Stimulated activated CD4-positive, alpha-beta T cell treated with anti-CD3 and anti-CD28 coated beads, Interleukin-15, amount 100 ng/mL, for 48 hours (primary cell): ENCODE results near the gene GNAI2.
"Not testable (repeated sequence)": the region's sequence is repeated elsewhere in the genome, so short reads cannot be mapped to it uniquely, and the experiment has no call there.

ENCODE experiments used
- DNase-seq, 2 donors: peaks; one replicate each; pipeline ENCODE4 v3.0.0-alpha.2; 2020; ENCODE audit warnings: low read depth in 2 of 2

GNAI2 gene

GRCh38 chr3:50226888-50227389, 9.1 kb upstream of the GNAI2 start:
- DNase-seq = no peak

- peak; percentile 75 to 85 for DNase-seq
These were observed 8.4 kb upstream of the GNAI2 start for GRCh38 chr3:50227390-50228183.

- DNase-seq = not testable (repeated sequence)
These were observed 7.7 kb upstream of the GNAI2 start for GRCh38 chr3:50228184-50228763.

- no peak for DNase-seq
These were observed 6.5 kb upstream of the GNAI2 start for GRCh38 chr3:50229490-50229889.

GRCh38 chr3:50230104-50230793, 5.8 kb upstream of the GNAI2 start:
- DNase-seq = no peak

- DNase-seq = no peak
These were observed 5.2 kb upstream of the GNAI2 start for GRCh38 chr3:50230794-50231125.

- no peak for DNase-seq
These were observed 4.4 kb upstream of the GNAI2 start for GRCh38 chr3:50231581-50231980.

GRCh38 chr3:50232303-50232702, 3.7 kb upstream of the GNAI2 start:
- DNase-seq = no peak

- no peak for DNase-seq
These were observed 2.8 kb upstream of the GNAI2 start for GRCh38 chr3:50233176-50233575.

- DNase-seq = no peak
These were observed 604 bp downstream of the GNAI2 start for GRCh38 chr3:50236484-50237132.

GRCh38 chr3:50237133-50237651, 1.2 kb downstream of the GNAI2 start:
- no peak for DNase-seq

GRCh38 chr3:50237754-50238548, 1.9 kb downstream of the GNAI2 start:
- DNase-seq = peak; percentile 81 to 88

GRCh38 chr3:50238549-50239026, 2.6 kb downstream of the GNAI2 start:
- DNase-seq = no peak

GRCh38 chr3:50239649-50240048, 3.6 kb downstream of the GNAI2 start:
- no peak for DNase-seq

- no peak for DNase-seq
These were observed 5.2 kb downstream of the GNAI2 start for GRCh38 chr3:50241163-50241562.

- no peak for DNase-seq
These were observed 5.8 kb downstream of the GNAI2 start for GRCh38 chr3:50241713-50242380.

- no peak for DNase-seq
These were observed 6.4 kb downstream of the GNAI2 start for GRCh38 chr3:50242381-50242770.

- DNase-seq = peak in 1 of 2 donors; percentile 28
These were observed 7.0 kb downstream of the GNAI2 start for GRCh38 chr3:50242851-50243542.

GRCh38 chr3:50243543-50243895, 7.5 kb downstream of the GNAI2 start:
- no peak for DNase-seq

- not testable (repeated sequence) for DNase-seq
These were observed 8.8 kb downstream of the GNAI2 start for GRCh38 chr3:50244813-50245212.
